Activated CD8-positive, alpha-beta memory T cell treated with anti-CD3 and anti-CD28 coated beads for 24 hours (primary cell): ENCODE results near the gene C22orf42.
"Not testable (repeated sequence)": the region's sequence is repeated elsewhere in the genome, so short reads cannot be mapped to it uniquely, and the experiment has no call there.

Experiments used
- DNase-seq: peaks from one replicate; pipeline ENCODE4 v3.0.0-alpha.2; 2020

Gene C22orf42

DNA sequence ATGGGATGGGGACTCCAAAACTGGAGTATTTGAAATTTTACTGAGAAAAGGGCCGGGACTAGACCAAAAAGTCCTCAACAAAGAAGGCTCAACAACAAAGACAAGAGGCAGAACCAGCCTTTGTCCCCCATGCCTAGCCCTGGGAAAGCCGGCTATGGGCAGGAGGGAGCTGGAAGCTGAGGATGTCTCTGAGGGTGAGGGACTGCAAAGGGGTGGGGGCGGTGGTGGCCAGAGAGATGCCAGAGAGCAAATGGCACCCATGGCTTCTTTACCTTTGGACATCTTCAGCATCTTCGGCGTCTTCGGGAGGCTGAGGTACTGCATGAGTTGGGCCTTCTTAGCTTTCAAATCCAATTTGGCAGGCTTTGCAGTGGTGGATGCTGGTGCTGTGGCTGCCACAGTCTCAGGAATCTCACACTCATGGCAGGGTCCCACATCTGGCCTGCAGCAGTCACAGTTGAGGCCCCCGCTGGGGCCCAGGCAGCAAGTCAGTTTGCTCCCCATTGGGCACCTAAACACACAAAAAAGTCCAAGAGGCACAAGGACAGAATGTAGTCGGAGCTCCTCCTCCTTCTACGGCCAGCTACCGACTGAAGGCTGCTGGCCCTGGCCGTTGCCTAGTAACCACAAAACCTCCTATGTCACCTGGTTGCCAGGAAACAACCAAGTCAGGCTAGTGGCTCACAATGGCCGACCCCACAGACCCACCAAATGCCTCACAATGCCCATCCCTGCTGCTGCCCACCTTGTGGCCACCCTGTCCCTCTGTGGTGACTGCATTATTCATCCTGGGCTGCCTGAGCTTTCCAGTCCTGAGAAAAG is at the start of gene C22orf42:
Gene C22orf42 (minus strand): TSS at position 592 of the 822 bp plus-strand sequence. CDS start 88 bp downstream, at position 504.
- no peak for DNase-seq

DNA sequence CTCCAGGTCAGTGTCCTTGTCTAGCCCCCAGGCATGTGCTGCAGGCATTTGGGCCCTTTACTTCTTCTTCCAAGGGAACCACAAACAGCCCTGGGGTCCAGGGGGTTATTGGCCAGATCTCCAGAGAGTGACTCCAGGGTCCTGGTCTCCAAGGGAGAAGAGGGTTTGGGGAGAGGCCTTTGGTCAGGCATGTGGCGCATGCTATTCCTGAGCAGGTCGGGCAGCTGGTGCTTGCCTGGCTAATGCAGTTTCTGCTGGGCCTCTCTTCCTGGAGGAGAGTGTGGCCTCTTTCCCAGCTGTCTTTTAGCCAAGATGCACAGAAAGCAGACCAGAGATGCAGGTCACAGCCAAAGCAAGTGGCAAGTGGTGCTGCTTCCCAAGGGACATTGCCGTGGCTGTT is 49.6 kb upstream of the C22orf42 start:
- DNase-seq, result no peak

GRCh38 chr22:32207971-32208480 is 48.9 kb upstream of the C22orf42 start:
- DNase-seq, result no peak

DNA sequence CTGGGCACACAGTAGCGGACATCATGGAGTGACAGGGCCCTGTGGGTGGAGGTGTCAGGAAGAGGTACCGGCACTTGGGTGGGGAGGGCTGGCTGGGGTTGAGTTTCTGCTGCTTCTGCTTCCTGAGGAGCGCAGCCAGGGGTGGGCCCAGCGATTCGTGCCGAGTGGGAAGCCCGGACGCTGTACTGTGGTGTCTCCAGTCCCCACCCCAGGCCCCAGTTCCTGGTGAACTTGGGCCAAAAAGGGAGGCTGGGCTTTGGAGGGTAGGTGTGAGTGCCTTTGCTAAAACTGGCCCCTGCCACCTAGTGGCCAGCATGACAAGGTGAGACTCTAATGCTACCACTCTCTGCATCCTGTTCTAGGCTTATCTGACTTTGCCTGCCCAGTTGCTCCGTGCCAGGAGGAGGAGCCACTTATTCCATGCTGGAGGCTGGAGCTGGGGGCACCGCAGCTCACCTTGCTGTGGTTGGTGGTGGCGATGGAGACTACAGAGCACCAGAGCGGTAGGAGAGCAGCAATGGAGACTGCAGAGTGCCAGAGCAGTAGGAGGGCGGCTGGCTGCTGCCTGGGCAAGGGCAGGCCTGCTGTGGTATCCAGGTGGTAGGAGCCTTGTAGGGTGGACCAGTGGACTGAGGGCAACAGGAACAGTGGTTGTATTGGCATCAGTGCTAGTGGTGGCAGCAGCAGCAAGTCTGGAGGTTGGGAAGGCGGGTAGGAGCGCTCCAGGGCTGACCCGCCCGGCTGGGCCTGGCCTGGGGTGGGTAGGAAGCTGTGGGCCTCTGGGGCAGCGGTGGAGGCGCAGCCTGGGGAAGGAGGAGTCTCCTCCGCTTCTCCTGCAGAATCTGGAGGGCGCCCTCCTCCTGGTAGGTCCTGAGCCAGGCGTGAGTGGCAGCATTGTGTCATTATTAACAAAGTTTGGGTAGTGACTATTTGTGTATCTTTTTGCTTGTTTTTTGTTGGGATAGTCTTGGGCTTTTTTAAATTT is 48.0 kb upstream of the C22orf42 start:
- peak; percentile 65 for DNase-seq

GRCh38 chr22:32205974-32206773 is 47.1 kb upstream of the C22orf42 start:
- DNase-seq, result no peak

- DNase-seq, result no peak
Observed at GRCh38 chr22:32204856-32205722, 46.0 kb upstream of the C22orf42 start, which contains the start of gene RFPL2. Gene RFPL2 (minus strand): TSS chr22:32205073. CDS start chr22:32202451, 2,622 bp downstream.

DNA sequence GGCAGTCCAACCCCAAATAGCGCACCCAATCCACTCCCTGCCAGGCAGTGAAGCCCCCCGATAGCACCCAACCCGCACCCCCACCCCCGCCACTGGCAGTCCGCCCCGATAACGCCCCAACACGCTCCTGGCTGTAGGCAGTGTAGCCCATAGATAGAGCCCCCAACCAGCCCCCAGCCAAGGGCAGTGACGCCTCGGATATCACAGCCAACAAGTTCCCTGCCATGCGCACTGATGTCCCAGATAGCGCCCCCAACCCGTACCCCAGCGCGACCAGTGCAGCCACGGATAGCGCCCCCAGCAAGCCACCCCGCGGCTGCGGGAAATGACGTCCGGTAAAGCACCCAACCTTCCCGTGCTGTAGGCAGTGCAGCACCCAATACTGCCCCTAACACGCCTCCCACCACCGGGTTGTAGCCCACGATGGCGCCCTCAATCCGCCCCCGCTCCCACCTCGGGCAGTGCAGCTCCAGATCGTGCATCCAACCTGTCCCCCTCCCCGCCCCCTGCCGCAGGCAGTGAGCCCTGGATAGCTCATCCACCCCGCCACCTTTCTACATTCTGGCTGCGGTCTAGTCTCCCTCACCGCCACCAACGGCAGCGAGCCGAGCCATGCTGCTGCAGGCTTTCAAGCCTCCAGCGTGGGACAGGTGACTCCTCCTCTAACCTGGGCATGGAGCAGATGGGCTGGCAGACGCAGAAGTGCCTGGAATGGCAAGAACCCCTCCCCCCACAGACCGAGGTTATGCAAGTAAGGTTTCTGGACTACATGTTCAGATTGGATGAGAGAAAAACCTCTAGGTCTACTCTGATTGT is 45.1 kb upstream of the C22orf42 start:
- DNase-seq, result peak; percentile 64

- no peak for DNase-seq
Observed at GRCh38 chr22:32203181-32204039, 44.3 kb upstream of the C22orf42 start.

GRCh38 chr22:32202539-32203180 is 43.6 kb upstream of the C22orf42 start:
- DNase-seq, result no peak

GRCh38 chr22:32202161-32202538 is 43.0 kb upstream of the C22orf42 start:
- DNase-seq, result no peak

DNA sequence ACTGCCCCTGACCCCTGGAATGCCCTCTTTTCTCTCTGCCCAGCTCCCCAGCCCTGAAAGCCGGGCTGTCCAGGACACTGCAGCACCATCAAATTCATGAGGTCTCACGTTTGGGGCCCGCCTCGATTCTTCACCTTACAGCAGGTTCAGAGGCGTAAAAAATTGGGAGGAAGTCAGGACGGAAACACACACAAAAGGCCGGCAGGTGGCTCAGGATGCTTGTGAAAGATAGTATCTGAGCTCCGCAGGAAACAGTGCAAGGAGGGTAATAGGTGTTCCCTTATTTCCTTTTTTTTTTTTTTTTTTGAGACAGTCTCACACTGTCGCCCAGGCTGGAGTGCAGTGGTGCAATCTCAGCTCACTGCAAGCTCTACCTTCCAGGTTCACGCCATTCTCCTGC is 41.6 kb upstream of the C22orf42 start:
- DNase-seq, result no peak

GRCh38 chr22:32199961-32200360 is 40.9 kb upstream of the C22orf42 start:
- no peak for DNase-seq

DNA sequence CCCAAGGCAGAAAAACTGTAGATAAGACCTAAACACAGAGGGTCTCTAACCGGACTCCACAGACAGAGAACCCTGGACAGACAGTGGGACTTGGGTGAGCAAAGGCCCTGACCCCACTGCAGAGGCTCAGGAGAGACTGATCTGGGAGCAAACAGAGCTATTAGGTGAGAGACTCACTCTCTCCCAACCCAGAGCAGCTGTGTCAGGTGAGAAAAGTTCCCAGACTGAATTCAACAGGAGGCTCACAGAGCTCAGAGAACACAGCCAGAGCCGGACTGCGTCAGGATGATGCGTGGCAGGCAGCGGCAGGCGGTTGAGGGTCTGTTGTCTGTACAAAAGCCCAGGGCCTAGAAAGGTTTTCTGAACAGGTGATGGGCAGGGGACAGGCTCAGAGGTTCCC is 40.2 kb upstream of the C22orf42 start:
- no peak for DNase-seq

GRCh38 chr22:32197553-32198226 is 38.6 kb upstream of the C22orf42 start:
- DNase-seq, result not testable (repeated sequence)

GRCh38 chr22:32195900-32196299 is 36.8 kb upstream of the C22orf42 start:
- not testable (repeated sequence) for DNase-seq

GRCh38 chr22:32193346-32193745 is 34.2 kb upstream of the C22orf42 start:
- DNase-seq, result not testable (repeated sequence)

DNA sequence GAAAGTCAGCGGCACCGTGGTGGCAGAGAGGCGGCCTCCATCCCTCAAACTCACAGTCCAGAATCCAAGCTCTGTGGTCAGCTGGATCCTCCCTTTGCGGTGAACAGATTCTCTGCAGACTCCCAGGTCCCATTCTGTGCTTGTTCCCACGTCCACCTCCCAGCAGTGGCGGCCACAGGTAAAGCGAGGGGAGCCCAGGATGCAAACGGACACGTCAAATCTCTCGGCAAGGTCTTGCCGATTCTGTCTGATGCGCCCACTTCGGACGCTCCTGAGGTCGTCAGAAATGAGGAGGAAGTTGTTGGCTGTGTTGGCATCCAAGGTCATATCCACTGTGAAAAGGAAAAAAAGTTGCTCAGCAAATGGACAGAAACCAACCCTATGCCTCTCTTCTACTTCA is 31.9 kb upstream of the C22orf42 start:
- not testable (repeated sequence) for DNase-seq

- no peak for DNase-seq
Observed at GRCh38 chr22:32185821-32186220, 26.7 kb upstream of the C22orf42 start.
